Measurements from ENCODE around the gene STX4.

Gene STX4

GRCh38 chr16:31083981-31084380 lies 50.6 kb downstream of the STX4 start:
- DNase-seq = no peak

- DNase-seq = no peak
Observed at GRCh38 chr16:31084584-31085302, 51.4 kb downstream of the STX4 start.

- no peak for DNase-seq
Observed at GRCh38 chr16:31085411-31085810, 52.1 kb downstream of the STX4 start.

- DNase-seq = no peak
Observed at GRCh38 chr16:31085873-31086628, 52.7 kb downstream of the STX4 start.

GRCh38 chr16:31086629-31086906 lies 53.2 kb downstream of the STX4 start:
- no peak for DNase-seq

- DNase-seq = no peak
Observed at GRCh38 chr16:31087481-31087880, 54.1 kb downstream of the STX4 start.

GRCh38 chr16:31087971-31088370 lies 54.6 kb downstream of the STX4 start:
- no peak for DNase-seq

GRCh38 chr16:31088459-31089183 lies 55.3 kb downstream of the STX4 start, which contains the start of gene PRSS53:
PRSS53 (minus strand) TSS chr16:31088943; CDS start chr16:31088809, 134 bp downstream.
- DNase-seq = no peak

- no peak for DNase-seq
Observed at GRCh38 chr16:31089199-31089598, 55.8 kb downstream of the STX4 start.

Measured in right kidney (tissue), 1 donor.